Calu3 (cell line): ENCODE measurements around the gene UXT. TPM values are rescaled to one million over a fixed set of nuclear protein-coding genes. Genes with fewer than 3 reads are reported as not detected.

ENCODE experiments used
- BruUV-seq: library from RNA; stranded (reverse); fragments of 400-500 nt; replicated peaks from 2 replicates; lab custom pipeline; 2021; lab: Mats Ljungman, UMichigan
- CTCF ChIA-PET: fragments of 300-600 bp; sonication (Branson Sonifier 250); formaldehyde crosslinking; loops from one replicate; lab custom pipeline; 2022; ENCODE audit warnings: antibody characterized with exemption; lab: Charles Lee
- DNase-seq: peaks from one replicate; pipeline ENCODE4 v3.0.0; 2022
- H3K27ac Mint-ChIP-seq: one replicate; pipeline ENCODE4 v1.8.0; 2022; ENCODE audit warnings: mixed read lengths; ENCODE audit not compliant: unreplicated experiment
- H3K27me3 Mint-ChIP-seq: one replicate; pipeline ENCODE4 v1.8.0; 2022; ENCODE audit warnings: mixed read lengths; ENCODE audit not compliant: unreplicated experiment
- H3K36me3 Mint-ChIP-seq: one replicate; pipeline ENCODE4 v1.8.0; 2022; ENCODE audit warnings: mild to moderate bottlenecking, moderate library complexity, mixed read lengths; ENCODE audit not compliant: insufficient read depth, unreplicated experiment
- H3K4me1 Mint-ChIP-seq: one replicate; pipeline ENCODE4 v1.8.0; 2022; ENCODE audit warnings: mild to moderate bottlenecking, low read depth, mixed read lengths; ENCODE audit not compliant: unreplicated experiment
- H3K4me3 Mint-ChIP-seq: one replicate; pipeline ENCODE4 v1.8.0; 2022; ENCODE audit warnings: mild to moderate bottlenecking, low read depth, moderate library complexity, mixed read lengths; ENCODE audit not compliant: unreplicated experiment
- H3K9me3 Mint-ChIP-seq: one replicate; pipeline ENCODE4 v1.8.0; 2022; ENCODE audit warnings: low read depth, mixed read lengths; ENCODE audit not compliant: unreplicated experiment
- intact Hi-C: fragments of 100-400 bp; cut with micrococcal nuclease; formaldehyde crosslinking; loops from one replicate; pipeline ENCODE4 v1.10.0; 2022; ENCODE audit not compliant: unreplicated experiment
- total RNA-seq: library from RNA; stranded (reverse); gene quantifications from 2 replicates; pipeline ENCODE4 v1.2.3, GENCODE V29; 2022
- TF ChIP-seq, protein P1 (sequence below): fragments of 200-600 bp; IDR thresholded peaks from one replicate; pipeline ENCODE4 v1.8.0; 2022; ENCODE audit warnings: antibody characterized with exemption; ENCODE audit not compliant: unreplicated experiment

Gene UXT
- total RNA-seq, 1 experiment from 2014 or later: 112 TPM

DNA sequence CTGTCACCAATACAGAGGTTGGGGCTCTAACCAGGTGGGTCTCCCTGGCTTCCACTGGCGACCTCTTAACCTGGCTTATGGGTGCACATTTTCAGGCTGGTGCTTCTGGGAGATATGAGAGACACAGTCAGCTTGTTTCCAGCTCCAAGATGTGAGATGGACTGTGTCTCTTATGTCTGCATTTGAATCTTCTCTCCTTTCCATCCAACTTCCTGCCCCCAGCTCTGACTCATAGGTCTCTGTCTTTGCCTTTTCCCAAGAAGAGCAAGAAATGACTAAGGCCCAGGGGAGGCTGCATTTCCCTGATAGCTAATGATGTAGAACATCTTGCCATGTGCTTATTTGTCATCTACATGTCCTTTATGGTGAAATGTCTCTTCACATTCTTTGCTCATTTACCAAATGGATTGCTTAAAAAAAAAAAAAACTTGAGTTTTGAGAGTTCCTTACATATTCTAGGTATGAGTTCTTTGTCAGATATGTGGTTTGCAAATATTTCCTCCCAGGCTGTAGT lies 3.2 kb upstream of the UXT start:
- H3K9me3 Mint-ChIP-seq: peaks cover 4% of the 10 kb centered on the region
- H3K27me3 Mint-ChIP-seq: no peaks in the 10 kb centered on the region
- H3K27ac Mint-ChIP-seq: no peak overlapping the region
- H3K36me3 Mint-ChIP-seq: peaks cover 16% of the 10 kb centered on the region
- DNase-seq: no peak
- intact Hi-C loops: no loop called here
- TF ChIP-seq, protein P1, sequence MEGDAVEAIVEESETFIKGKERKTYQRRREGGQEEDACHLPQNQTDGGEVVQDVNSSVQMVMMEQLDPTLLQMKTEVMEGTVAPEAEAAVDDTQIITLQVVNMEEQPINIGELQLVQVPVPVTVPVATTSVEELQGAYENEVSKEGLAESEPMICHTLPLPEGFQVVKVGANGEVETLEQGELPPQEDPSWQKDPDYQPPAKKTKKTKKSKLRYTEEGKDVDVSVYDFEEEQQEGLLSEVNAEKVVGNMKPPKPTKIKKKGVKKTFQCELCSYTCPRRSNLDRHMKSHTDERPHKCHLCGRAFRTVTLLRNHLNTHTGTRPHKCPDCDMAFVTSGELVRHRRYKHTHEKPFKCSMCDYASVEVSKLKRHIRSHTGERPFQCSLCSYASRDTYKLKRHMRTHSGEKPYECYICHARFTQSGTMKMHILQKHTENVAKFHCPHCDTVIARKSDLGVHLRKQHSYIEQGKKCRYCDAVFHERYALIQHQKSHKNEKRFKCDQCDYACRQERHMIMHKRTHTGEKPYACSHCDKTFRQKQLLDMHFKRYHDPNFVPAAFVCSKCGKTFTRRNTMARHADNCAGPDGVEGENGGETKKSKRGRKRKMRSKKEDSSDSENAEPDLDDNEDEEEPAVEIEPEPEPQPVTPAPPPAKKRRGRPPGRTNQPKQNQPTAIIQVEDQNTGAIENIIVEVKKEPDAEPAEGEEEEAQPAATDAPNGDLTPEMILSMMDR: no peak
- BruUV-seq: no TSS peak
- H3K4me3 Mint-ChIP-seq: no peak overlapping the region
- no peaks in the 10 kb centered on the region for H3K4me1 Mint-ChIP-seq
- CTCF ChIA-PET: no interaction called here

DNA sequence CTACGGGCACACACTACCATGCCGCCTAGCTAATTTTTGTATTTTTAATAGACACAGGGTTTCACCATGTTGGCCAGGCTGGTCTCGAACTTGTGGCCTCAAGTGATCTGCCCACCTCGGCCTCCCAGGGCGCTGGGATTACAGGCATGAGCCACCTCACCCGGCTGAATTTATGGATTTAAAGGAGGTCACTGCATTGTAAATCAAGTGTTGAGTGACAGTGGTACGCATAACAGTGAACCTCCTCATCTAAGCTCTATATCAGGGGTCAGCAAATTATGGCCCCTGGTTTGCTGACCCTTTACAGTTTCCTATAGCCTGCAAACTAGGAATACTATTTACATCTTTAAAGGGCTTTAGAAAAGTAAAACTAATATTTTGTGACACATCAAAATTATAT lies 2.6 kb upstream of the UXT start:
- Mint-ChIP-seq H3K36me3 (peaks cover 16% of the 10 kb centered on the region), H3K27ac (no peak overlapping the region), H3K4me1 (no peaks in the 10 kb centered on the region), H3K27me3 (no peaks in the 10 kb centered on the region), H3K9me3 (peaks cover 4% of the 10 kb centered on the region), H3K4me3 (no peak overlapping the region)
- intact Hi-C loops: no loop called here
- CTCF ChIA-PET: no interaction called here
- no peak for DNase-seq
- TF ChIP-seq, protein P1: no peak
- no TSS peak for BruUV-seq

DNA sequence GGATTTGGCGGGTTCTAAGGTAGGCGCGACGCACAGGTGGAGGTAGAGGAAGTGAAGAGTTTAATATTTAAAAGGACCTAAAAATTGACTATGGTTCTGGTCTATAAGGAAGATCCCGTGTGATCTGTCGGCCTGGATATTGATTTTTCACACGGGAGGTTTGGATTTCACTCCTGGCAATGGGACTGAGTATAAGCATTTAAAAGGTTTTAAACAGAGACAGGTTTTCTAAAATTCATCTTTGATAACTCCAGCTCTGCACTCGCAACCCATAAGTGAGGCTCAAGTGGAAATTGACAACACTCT lies 394 bp upstream of the UXT start:
- Mint-ChIP-seq H3K9me3 (peaks cover 4% of the 10 kb centered on the region), H3K4me3 (peak overlapping the region; percentile 74), H3K36me3 (peaks cover 24% of the 10 kb centered on the region), H3K4me1 (no peaks in the 10 kb centered on the region), H3K27ac (peak overlapping the region; percentile 96), H3K27me3 (no peaks in the 10 kb centered on the region)
- no TSS peak for BruUV-seq
- CTCF ChIA-PET: no interaction called here
- DNase-seq: no peak
- intact Hi-C loops: loop anchor here (2.0 to 10.0 kb wide), 2 partner anchors 77 to 95 kb away; partner anchors contain the start of genes ARAF and TIMP1
- TF ChIP-seq, protein P1: no peak

DNA sequence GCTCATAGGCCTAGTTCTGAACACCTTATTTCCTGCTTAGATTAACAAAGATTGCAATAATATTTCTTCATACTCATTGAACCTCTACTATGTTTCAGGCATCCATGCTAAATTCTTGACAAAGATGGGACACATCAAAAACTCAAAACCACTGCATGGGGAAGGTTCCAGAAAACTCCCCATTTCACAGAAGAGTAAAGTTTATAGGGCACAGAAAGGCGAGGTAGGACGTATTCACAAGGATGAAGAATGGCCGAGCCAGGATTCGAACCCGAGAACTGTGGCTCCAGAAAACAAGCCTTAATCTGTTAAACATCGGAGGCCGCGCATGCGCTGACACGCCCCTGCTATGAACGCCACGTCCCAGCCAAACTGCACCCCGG lies 688 bp downstream of the UXT start:
- peak overlapping the region; percentile 96 for H3K27ac Mint-ChIP-seq
- TF ChIP-seq, protein P1: no peak
- peak overlapping the region; percentile 74 for H3K4me3 Mint-ChIP-seq
- BruUV-seq: TSS peak; percentile 40
- intact Hi-C loops: loop anchor here (2.0 to 10.0 kb wide), 2 partner anchors 75 to 93 kb away; partner anchors contain the start of genes ARAF and TIMP1
- peaks cover 4% of the 10 kb centered on the region for H3K9me3 Mint-ChIP-seq
- no peaks in the 10 kb centered on the region for H3K4me1 Mint-ChIP-seq
- CTCF ChIA-PET: no interaction called here
- DNase-seq: no peak
- H3K36me3 Mint-ChIP-seq: peaks cover 24% of the 10 kb centered on the region
- no peaks in the 10 kb centered on the region for H3K27me3 Mint-ChIP-seq
